HG03108 (cell line): Measurements from ENCODE around the gene STAG3.
"Not testable (repeated sequence)": the region's sequence is repeated elsewhere in the genome, so short reads cannot be mapped to it uniquely, and the experiment has no call there.

Experiments used
- ATAC-seq: cut with Tn5 transposase; IDR thresholded peaks from one replicate; pipeline ENCODE4 v1.9.1; 2021; ENCODE audit warnings: moderate library complexity; ENCODE audit not compliant: unreplicated experiment

STAG3 gene

GRCh38 chr7:100246121-100246864, 68.6 kb downstream of the STAG3 start:
- not testable (repeated sequence) for ATAC-seq

DNA sequence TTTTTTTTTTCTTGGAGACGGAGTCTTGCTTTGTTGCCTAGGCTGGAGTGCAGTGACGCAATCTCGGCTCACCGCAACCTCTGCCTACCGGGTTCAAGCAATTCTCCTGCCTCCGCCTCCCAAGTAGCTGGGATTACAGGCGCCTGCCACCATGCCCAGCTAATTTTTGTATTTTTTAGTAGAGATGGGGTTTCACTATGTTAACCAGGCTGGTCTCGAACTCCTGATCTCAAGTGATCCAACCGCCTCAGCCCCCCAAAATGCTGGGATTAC, 69.1 kb downstream of the STAG3 start:
- ATAC-seq, result not testable (repeated sequence)

- ATAC-seq, result no peak
Measured at GRCh38 chr7:100247152-100247757, 69.5 kb downstream of the STAG3 start.

DNA sequence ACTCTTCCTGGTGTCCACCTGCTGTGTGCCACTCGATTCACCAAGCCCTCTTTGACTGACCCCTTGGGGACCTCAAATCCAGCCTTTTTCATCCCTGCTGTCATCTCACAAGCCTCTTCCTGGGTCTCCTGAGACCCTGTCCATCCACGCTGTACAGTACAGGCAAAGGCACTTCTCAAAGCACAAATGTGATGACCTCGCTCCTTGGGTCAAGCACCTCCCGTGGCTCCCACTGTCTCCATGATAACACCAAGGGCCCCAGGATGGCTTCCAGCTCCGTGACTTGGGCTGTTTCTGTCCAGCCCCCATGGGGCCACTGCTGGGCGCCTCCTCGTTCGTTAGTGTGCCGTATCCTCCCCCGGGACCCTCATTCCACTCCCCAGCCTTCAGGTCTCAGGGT, 70.8 kb downstream of the STAG3 start:
- no peak for ATAC-seq

DNA sequence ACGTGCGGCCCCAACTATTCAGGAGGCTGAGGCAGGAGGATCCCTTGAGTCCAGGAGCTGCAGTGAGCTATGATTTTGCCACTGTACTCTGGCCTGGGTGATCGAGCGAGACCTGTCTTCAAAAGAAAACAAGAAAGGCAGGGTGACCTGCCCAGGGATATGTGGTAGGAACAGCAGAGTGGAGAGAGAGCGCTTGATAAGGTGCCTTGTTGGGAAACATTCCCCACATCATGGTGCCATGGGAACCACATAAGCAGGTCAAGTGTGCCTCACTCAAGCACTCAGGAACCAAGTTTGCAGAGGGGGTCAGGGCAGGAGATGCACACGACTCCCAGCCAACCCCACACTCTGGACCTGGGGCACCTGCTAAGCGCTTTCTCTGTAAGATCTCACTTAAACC, 79.3 kb downstream of the STAG3 start:
- ATAC-seq, result no peak

GRCh38 chr7:100259984-100260383, 82.3 kb downstream of the STAG3 start:
- not testable (repeated sequence) for ATAC-seq

DNA sequence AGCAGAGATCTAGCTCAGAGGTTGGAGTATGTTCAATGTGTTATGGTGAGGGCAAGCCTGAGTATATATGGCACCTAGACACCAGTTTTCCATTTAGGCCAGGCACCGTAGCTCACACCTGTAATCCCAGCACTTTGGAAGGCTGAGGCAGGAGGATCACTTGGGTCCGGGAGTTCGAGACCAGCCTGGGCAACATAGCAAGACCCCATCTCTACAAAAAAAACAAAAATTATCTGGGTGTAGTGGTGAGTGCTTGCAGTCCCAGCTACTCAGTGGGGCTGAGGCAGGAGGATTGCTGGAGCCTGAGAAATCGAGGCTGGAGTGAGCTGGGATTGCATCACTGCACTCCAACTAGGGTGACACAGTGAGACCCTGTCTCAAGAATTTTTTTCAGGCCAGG, 85.2 kb downstream of the STAG3 start:
- ATAC-seq, result not testable (repeated sequence)
